ENCODE data around the gene MAPK13.

Gene MAPK13

GRCh38 chr6:36184311-36184710, 54.0 kb downstream of the MAPK13 start:
- no peak for TF ChIP-seq CTCF (conservative IDR thresholded peaks at IDR 0.05; ENCODE audit: control insufficient read depth, insufficient read depth, low read depth, low read length)
- H3K4me3 ChIP-seq (ENCODE audit: control insufficient read depth, low read depth, low read length): no peak overlapping the region

GRCh38 chr6:36186199-36186598, 55.9 kb downstream of the MAPK13 start:
- no peak for DNase-seq (ENCODE audit: low read depth)
- no peak overlapping the region for H3K4me3 ChIP-seq (ENCODE audit: control insufficient read depth, low read depth, low read length)
- TF ChIP-seq CTCF (conservative IDR thresholded peaks at IDR 0.05; ENCODE audit: control insufficient read depth, insufficient read depth, low read depth, low read length): no peak

More at GRCh38 chr6:36184311-36184710, 54.0 kb downstream of the MAPK13 start:
- DNase-seq (ENCODE audit: low read depth): no peak

GRCh38 chr6:36187446-36187845, 57.1 kb downstream of the MAPK13 start:
- no peak overlapping the region for H3K4me3 ChIP-seq (ENCODE audit: control insufficient read depth, low read depth, low read length)
- no peak for TF ChIP-seq CTCF (conservative IDR thresholded peaks at IDR 0.05; ENCODE audit: control insufficient read depth, insufficient read depth, low read depth, low read length)
- DNase-seq (ENCODE audit: low read depth): no peak
